ENCODE data around the gene DNAJC18.
A peak's percentile ranks its signal among the peaks of the same experiment; 100 is the strongest.

DNAJC18 gene

DNA sequence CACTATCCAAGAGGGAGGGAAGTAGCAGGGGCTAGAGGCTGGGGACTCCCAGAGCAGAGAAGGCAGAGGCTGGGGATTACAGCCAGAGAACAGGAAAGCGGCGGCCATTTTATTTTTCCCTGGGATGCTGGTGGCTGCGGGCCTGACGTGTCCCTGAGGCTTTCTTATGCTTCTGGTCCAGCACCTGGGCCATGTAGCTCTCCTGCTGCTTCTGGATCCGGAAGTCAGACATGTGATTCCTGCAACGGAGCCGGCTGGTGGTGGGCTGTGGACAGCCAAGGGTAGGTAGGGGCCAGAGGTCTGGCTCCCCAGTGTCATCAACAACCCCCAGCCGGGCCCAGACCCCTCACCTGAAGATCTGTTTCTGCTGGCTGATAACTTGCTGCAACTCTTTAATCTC lies 42.6 kb downstream of the DNAJC18 start:
- peaks cover 4% of the 10 kb centered on the region for H3K4me1 ChIP-seq
- in situ Hi-C loops (cut with MboI; ENCODE audit: low sequenced_read_pairs) = no loop called here
- H3K4me3 ChIP-seq = no peak overlapping the region

DNA sequence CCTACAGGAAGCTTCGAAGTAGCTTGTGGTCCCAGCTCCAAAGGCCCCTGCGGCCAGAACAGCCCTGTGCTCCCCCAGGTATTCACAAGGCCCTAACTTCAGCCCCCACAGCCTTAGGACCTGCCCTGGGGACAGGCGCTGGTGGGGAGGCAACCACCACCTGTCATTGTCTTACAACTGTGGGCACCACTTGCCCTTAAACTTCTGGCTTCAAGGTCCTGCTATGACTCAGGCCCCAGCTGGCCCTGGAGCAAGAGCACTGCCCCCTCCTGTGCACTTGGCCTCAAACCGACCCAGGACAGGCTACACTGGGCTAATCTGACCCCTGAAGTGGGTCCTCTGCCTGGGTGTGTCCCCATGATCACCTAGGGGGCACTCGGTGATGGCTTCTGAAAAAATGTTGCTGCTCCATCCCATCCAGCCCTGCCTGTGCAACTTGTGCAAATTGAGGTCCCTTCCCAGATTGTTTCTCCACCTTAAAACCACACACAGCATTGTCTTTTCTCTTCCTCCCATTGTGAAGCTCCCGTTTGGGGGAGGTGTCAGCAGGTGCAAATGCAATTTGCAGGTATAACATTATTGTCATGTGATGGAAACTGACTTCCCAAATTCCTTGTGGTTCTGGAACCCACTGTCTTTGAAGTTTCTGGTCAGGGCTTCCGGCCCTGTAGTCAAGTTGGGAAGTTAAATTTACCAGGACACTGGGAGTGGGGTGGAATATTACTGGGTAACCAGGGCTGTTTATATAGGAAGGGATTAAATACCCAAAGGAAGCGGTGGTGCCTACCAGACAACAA lies 43.3 kb downstream of the DNAJC18 start:
- DNase-seq (ENCODE audit: low spot score in 2 of 2) = no peak
- Histone ChIP-seq H3K27me3 (ENCODE audit: low read depth) (no peaks in the 10 kb centered on the region), H3K4me3 (no peak overlapping the region), H3K36me3 (replicated peaks) (peaks cover 1% of the 10 kb centered on the region; the same call in 1 of the 2 replicates), H3K9me3 (no peaks in the 10 kb centered on the region), H3K4me1 (peaks cover 4% of the 10 kb centered on the region)
- in situ Hi-C loops (cut with MboI; ENCODE audit: low sequenced_read_pairs) = no loop called here

More for the DNA sequence above, 42.6 kb downstream of the DNAJC18 start:
- no peaks in the 10 kb centered on the region for H3K27me3 ChIP-seq (ENCODE audit: low read depth)
- peaks cover 4% of the 10 kb centered on the region; the same call in 1 of the 2 replicates for H3K36me3 ChIP-seq (replicated peaks)
- DNase-seq (ENCODE audit: low spot score in 2 of 2) = no peak
- no peaks in the 10 kb centered on the region for H3K9me3 ChIP-seq

DNA sequence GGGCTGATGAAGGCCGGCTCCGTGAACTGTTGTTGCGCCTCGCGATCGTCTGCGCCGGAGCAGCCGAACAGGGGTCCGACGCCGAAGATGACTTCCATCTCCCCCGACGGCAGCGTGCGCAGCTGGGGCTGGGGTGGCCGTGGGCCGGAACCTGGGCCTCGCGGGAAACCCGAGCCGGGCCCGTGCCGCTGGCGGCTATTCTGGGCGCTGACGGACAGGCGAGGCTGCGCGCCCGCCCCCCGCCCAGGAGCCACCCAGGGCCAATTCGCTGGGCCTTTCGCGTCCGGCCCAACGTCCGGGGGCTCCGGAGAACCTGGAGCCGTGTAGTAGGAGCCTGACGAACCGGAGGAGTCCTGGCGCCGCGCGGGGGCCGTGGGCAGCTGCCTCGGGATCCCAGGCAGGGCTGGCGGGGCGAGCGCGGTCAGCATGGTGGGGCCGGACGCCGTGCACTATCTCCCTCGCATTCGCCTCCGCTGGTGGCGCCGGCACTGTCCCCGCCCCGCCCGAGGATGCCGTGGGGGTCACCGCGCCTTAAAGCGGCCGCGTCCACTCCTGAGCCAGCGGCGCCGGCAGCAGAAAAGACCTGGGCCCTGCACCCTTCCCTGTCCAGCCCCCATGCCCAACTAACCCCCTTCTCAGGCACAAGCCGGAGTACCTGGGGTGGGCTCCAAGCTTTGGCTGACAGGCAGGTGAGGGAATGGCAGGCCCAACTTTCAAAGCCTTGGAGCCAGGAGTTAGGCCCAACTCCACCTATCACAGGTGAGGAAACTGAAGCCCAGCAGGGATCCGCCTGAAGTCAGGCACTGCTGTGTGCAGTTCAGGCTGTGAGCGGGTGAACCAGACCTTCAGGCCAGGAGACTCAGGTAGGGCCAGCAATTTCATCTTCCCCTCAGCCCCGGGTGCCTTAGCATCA lies 44.4 kb downstream of the DNAJC18 start, which contains the start of gene PROB1:
Gene PROB1, minus strand, starts transcription at position 451 of the 913 bp plus-strand sequence. Its CDS starts 23 bp downstream, at position 428.
- Histone ChIP-seq H3K27me3 (ENCODE audit: low read depth) (no peaks in the 10 kb centered on the region), H3K4me1 (peaks cover 4% of the 10 kb centered on the region), H3K9me3 (no peaks in the 10 kb centered on the region), H3K4me3 (no peak within 1 kb of the TSS), H3K36me3 (replicated peaks) (no peaks in the 10 kb centered on the region)
- DNase-seq (ENCODE audit: low spot score in 2 of 2) = no peak
- in situ Hi-C loops (cut with MboI; ENCODE audit: low sequenced_read_pairs) = no loop called here

DNA sequence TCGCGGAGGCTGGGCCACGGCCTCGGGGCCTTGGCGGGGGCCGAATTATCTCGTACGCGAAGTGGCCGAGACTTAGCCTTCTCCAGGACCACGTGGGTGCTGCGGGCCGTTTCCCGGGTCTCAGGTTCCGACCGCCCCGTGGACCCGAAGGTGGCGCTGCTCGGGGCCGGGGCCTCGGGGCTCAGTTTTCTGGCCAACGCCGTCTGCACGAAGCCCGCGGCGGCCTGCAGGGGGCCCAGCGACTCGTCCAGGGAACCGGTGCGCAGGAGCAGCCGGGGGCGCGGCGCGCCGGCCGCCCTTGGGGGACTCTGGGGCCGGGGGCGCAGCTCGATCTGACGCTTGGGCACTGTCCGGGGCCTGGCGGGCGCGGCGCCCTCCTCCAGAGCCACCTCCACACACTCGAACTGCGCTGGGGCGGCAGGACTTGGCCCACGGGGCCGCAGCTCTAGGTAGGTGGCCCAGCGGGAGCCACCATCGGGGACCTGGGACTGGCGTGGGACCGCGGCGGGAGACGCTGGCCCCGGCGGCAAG lies 45.1 kb downstream of the DNAJC18 start:
- H3K9me3 ChIP-seq = no peaks in the 10 kb centered on the region
- DNase-seq (ENCODE audit: low spot score in 2 of 2) = no peak
- H3K36me3 ChIP-seq (replicated peaks) = no peaks in the 10 kb centered on the region
- H3K27me3 ChIP-seq (ENCODE audit: low read depth) = no peaks in the 10 kb centered on the region
- peaks cover 4% of the 10 kb centered on the region for H3K4me1 ChIP-seq
- H3K4me3 ChIP-seq = no peak overlapping the region
- in situ Hi-C loops (cut with MboI; ENCODE audit: low sequenced_read_pairs) = no loop called here

DNA sequence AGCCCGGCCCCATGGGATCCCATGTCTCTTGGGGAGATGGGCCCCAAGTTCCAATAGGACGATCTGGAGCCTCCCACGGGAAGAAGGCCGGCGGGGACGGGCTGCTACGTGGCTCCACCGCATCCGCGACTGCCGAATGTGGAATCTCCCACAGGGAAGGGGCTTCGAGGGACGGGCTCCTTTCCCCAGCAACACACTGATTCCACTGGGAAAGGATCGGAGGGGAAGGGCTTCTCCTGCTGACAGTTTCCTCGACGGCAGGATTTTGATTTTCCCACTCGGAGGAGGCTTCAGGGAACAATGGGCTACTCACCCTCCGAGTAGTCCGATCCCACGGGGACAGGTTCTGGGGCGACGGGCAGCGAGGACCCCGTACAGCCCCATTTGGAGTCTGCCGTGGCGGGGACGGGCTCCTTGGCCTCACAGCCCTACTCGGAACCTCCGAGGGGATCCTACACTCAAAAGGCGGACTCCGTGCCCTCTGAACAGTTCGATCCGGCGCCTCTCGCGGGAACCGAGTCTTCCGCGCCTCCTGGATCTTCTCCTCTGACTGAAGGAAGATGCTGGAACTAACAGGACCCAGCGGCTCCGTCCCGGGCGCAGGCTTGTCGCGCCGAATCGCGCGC lies 45.7 kb downstream of the DNAJC18 start:
- Histone ChIP-seq H3K9me3 (no peaks in the 10 kb centered on the region), H3K4me3 (no peak overlapping the region), H3K27me3 (ENCODE audit: low read depth) (no peaks in the 10 kb centered on the region), H3K4me1 (peaks cover 4% of the 10 kb centered on the region), H3K36me3 (replicated peaks) (no peaks in the 10 kb centered on the region)
- in situ Hi-C loops (cut with MboI; ENCODE audit: low sequenced_read_pairs) = no loop called here
- DNase-seq (ENCODE audit: low spot score in 2 of 2) = no peak

DNA sequence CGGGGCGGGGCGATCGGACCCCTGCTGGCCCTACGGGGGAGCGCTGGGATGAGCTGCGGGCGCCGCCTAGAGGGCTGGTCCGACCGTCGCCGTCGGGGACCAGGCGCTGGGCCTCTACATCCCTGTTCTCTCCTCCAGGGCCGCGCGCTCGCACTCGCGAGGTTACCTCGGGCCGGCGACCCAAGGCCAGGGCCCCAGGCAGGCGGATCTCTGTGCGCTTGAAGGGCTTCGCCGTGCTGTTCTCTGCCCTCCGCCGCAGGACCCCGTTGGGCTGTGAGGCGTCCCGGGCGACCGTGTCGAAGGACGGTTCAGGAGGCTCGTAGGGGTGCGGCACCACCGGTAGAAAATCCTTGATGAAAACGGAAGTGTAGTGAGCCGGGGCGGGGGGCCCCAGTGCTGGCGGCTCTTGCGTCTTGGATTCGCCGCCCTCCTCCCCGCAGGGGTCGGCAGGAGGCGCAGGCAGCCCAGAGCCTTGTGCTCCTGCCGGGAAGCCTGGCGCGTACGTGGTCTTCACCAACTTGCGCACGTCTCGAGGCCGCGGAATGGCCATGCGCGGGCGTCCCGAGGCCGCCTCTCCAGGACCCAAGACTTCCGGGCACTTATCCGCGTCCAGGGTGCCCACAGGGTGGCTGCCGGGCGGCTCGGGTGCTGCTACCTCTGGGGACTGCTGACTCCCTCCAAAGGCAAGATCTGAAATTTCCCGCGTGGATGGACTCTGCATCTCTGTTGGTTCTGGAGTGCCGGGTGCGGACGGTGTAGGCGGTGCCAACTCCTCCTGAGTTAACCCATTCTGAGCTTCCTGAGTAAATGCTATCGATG lies 46.4 kb downstream of the DNAJC18 start:
- peaks cover 4% of the 10 kb centered on the region for H3K4me1 ChIP-seq
- in situ Hi-C loops (cut with MboI; ENCODE audit: low sequenced_read_pairs) = no loop called here
- no peaks in the 10 kb centered on the region for H3K36me3 ChIP-seq (replicated peaks)

DNA sequence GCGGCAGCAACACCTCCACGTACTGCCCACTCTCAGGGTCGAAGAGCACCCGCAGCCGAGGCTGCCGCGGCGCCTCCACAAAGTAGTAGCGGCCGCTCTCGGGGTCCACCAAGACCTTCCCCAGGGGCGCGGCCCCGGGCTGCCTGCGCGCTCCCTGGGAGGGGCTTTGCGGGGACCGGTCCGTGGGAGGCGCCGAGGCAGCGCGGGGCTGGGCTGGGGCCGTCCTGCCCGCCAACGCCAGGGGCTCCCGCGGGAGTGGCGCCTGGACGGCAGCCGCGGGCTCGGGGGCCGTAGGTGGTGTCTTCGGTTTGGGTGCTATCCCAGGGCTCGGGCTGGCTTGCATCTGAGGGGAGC lies 47.0 kb downstream of the DNAJC18 start:
- in situ Hi-C loops (cut with MboI; ENCODE audit: low sequenced_read_pairs) = no loop called here
- no peaks in the 10 kb centered on the region for H3K27me3 ChIP-seq (ENCODE audit: low read depth)
- DNase-seq (ENCODE audit: low spot score in 2 of 2) = no peak
- H3K4me1 ChIP-seq = peaks cover 4% of the 10 kb centered on the region
- peak overlapping the region; percentile 30 for H3K4me3 ChIP-seq
- no peaks in the 10 kb centered on the region for H3K36me3 ChIP-seq (replicated peaks)
- H3K9me3 ChIP-seq = no peaks in the 10 kb centered on the region

More for the DNA sequence above, 46.4 kb downstream of the DNAJC18 start:
- peak; percentile 54 to 94 for DNase-seq (ENCODE audit: low spot score in 2 of 2)
- Histone ChIP-seq H3K9me3 (no peaks in the 10 kb centered on the region), H3K27me3 (ENCODE audit: low read depth) (no peaks in the 10 kb centered on the region), H3K4me3 (peak overlapping the region; percentile 30)

DNA sequence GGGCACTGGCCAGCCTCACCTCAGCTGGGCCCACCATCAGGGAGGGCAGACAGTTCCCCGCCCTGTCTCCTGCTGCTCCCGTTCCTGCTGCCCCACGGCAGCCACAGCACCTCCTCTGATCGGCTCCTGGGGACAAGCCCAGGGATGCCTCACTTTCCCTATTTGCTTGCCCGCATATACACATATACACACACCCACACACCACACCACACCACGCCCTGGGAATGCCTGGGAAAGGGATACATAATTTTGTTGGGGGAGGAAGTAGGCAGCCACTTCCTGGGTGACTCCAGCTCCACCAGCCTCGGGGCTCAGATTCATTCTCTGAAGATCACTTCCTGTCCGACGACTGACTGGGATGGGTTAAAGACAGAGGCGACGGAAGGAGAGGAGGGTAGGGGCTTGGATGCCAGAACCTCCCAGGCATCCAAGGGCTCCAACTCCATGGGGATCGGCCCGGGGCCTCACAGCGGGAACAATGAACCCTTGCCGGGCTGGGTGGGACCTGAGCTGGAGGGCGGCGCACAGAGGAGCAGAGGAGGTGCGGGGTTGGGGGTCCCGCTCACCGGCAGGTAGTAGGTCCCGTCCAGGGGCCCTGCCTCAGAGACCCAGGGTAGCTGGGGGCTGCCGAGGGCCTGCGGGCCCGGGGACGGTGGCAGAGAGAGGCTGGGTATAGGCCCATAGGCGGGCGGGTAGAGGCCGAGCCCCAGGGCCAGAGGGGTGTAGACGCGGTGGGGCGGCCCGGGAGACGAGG lies 47.6 kb downstream of the DNAJC18 start:
- no peaks in the 10 kb centered on the region for H3K9me3 ChIP-seq

DNA sequence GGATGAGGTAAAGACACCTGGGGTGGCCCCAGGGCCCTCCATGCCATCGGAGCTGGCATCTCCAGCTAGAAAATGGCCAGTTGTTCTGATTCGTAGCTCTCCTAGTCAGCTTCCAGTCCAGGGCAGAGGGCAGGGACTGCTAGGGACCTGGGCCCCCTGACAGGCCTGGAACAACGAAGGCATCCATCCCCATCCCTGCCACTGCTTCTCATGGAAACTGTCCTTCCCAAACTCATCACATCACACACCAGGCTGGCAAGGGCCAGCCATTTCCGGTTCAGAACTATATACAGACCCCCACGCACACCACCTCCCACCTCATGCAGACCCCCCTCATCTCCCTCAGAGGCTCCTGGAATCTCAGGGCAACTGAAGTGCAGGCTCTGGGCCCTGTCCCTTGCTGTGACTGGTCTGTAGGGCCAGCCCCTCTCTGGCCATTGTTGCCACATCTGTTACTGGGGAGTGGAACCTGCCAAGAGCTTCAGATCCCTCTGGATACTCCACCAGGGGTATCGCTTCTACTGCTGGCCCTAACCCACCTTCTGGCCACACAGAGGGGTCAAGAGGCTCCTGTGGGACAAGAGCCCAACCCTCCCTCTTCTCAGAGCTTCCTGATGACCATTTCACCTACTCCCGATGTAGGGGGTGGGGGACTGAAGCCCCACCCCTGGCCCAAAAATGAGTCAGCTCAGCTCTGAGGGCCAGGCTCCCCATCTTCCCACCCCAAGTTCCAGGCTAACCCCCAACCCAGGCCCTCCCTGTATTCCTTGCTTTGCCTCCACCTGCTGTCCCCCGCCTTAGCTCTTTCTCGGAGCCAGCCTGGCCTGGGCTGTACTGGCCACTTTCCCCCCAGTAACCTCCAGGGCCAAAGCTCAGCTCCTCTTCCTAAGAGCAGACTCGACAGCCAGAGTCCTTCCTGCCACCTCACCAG lies 48.4 kb downstream of the DNAJC18 start:
- H3K4me1 ChIP-seq = peaks cover 4% of the 10 kb centered on the region
- no peaks in the 10 kb centered on the region for H3K9me3 ChIP-seq
- no peaks in the 10 kb centered on the region for H3K36me3 ChIP-seq (replicated peaks)
- DNase-seq (ENCODE audit: low spot score in 2 of 2) = no peak
- no peak overlapping the region for H3K4me3 ChIP-seq
- no peaks in the 10 kb centered on the region for H3K27me3 ChIP-seq (ENCODE audit: low read depth)
- in situ Hi-C loops (cut with MboI; ENCODE audit: low sequenced_read_pairs) = no loop called here

More for the DNA sequence above, 47.6 kb downstream of the DNAJC18 start:
- Histone ChIP-seq H3K27me3 (ENCODE audit: low read depth) (no peaks in the 10 kb centered on the region), H3K4me1 (peaks cover 4% of the 10 kb centered on the region), H3K36me3 (replicated peaks) (no peaks in the 10 kb centered on the region), H3K4me3 (peak overlapping the region; percentile 30)
- in situ Hi-C loops (cut with MboI; ENCODE audit: low sequenced_read_pairs) = no loop called here
- no peak for DNase-seq (ENCODE audit: low spot score in 2 of 2)

DNA sequence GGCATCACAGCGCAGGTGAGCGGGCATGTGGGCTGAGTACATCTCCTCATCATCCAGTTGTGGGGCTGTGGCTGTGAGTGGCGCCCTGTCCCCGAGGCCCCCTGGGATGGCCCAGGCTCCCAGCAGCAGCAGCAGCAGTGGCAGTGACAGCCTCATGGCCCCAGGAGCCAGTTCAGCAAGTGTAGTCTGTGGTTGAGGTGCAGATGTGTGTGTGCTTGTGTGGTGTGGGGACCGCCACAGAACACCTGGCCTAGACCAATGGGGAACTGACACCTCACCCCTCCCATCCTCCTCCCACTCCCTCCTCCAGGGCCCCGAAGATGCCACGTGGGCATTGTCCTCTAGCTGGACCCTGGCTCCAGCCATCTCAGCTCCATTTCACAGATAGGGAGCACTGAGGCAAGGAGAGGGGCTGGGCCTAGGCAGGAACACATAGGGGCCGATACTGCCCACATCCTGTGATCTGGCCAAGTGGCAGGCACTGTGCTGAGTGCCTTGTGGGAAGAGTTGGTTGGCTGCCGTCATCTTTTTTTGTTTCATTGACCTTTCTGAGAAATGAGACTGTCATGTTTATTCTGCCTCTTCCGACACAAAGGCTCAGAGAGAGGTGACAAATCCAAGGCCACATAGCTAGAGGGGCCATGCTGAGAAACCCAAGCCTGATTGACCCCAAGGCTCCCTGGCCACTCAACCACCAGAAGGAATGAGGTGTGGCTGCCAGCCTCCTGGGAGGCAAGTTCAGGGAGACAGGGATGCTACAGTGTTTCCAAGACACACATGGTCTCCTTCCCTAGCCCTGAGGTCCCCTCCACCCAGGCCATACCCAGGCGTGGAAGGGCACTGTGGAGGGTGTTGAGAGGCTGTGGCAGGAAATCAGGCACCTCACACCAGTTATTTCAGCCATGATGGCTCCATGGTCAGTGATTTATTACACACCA lies 49.4 kb downstream of the DNAJC18 start, which contains the start of gene MZB1:
Gene MZB1, minus strand, starts transcription at position 213 of the 938 bp plus-strand sequence. Its CDS starts 57 bp downstream, at position 156.
- in situ Hi-C loops (cut with MboI; ENCODE audit: low sequenced_read_pairs) = no loop called here
- peaks cover 4% of the 10 kb centered on the region for H3K4me1 ChIP-seq
- H3K36me3 ChIP-seq (replicated peaks) = no peaks in the 10 kb centered on the region
- no peaks in the 10 kb centered on the region for H3K9me3 ChIP-seq
- no peak for DNase-seq (ENCODE audit: low spot score in 2 of 2)
- H3K27me3 ChIP-seq (ENCODE audit: low read depth) = no peaks in the 10 kb centered on the region
- H3K4me3 ChIP-seq = no peak within 1 kb of the TSS
